ENCODE results near the gene INTS4.
"Not testable (repeated sequence)": the region's sequence is repeated elsewhere in the genome, so short reads cannot be mapped to it uniquely, and the experiment has no call there.

Gene INTS4

GRCh38 chr11:77861444-77861843 lies 133.0 kb downstream of the INTS4 start:
- not testable (repeated sequence) for DNase-seq; H3K27me3 Mint-ChIP-seq; H3K9me3 Mint-ChIP-seq; H3K4me3 Mint-ChIP-seq; H3K4me1 Mint-ChIP-seq; ATAC-seq (replicated peaks); H3K27ac Mint-ChIP-seq
- H3K36me3 Mint-ChIP-seq = peaks cover 9 to 15% of the 10 kb centered on the region in 2 donors

- not testable (repeated sequence) for H3K27ac Mint-ChIP-seq; DNase-seq; ATAC-seq (replicated peaks)
Observed at GRCh38 chr11:77857906-77858457, 136.5 kb downstream of the INTS4 start.

GRCh38 chr11:77854838-77855237 lies 139.6 kb downstream of the INTS4 start:
- no peak for ATAC-seq (replicated peaks)
- Mint-ChIP-seq H3K4me1 (no peaks in the 10 kb centered on the region), H3K9me3 (peaks cover 13 to 15% of the 10 kb centered on the region in 2 donors), H3K27me3 (no peaks in the 10 kb centered on the region), H3K4me3 (no peak overlapping the region), H3K27ac (no peak overlapping the region), H3K36me3 (peaks cover 48 to 54% of the 10 kb centered on the region in 2 donors)
- no peak for DNase-seq

More at GRCh38 chr11:77857906-77858457, 136.5 kb downstream of the INTS4 start:
- H3K4me1 Mint-ChIP-seq, H3K27me3 Mint-ChIP-seq, H3K4me3 Mint-ChIP-seq: not testable (repeated sequence)
- Mint-ChIP-seq H3K36me3 (peaks cover 38 to 42% of the 10 kb centered on the region in 2 donors), H3K9me3 (peaks cover 13 to 15% of the 10 kb centered on the region in 2 donors)

GRCh38 chr11:77851503-77851902 lies 143.0 kb downstream of the INTS4 start:
- Mint-ChIP-seq H3K27me3 (no peaks in the 10 kb centered on the region), H3K9me3 (peaks cover 9 to 13% of the 10 kb centered on the region in 2 donors), H3K36me3 (peaks cover 45 to 56% of the 10 kb centered on the region in 2 donors), H3K4me1 (peaks cover 0 to 6% of the 10 kb centered on the region in 2 donors), H3K4me3 (no peak overlapping the region), H3K27ac (no peak overlapping the region)
- no peak for DNase-seq
- ATAC-seq (replicated peaks) = no peak

GRCh38 chr11:77843700-77844099 lies 150.8 kb downstream of the INTS4 start:
- not testable (repeated sequence) for ATAC-seq (replicated peaks); H3K4me1 Mint-ChIP-seq; DNase-seq; H3K27me3 Mint-ChIP-seq; H3K27ac Mint-ChIP-seq; H3K4me3 Mint-ChIP-seq
- peaks cover 8 to 16% of the 10 kb centered on the region in 2 donors for H3K9me3 Mint-ChIP-seq
- H3K36me3 Mint-ChIP-seq = peaks cover 26 to 51% of the 10 kb centered on the region in 2 donors

GRCh38 chr11:77842441-77843121 lies 151.9 kb downstream of the INTS4 start:
- Mint-ChIP-seq H3K4me3 (no peak overlapping the region), H3K36me3 (peaks cover 23 to 51% of the 10 kb centered on the region in 2 donors), H3K27me3 (no peaks in the 10 kb centered on the region), H3K9me3 (peaks cover 8 to 16% of the 10 kb centered on the region in 2 donors), H3K27ac (peak overlapping the region; percentile 54), H3K4me1 (peaks cover 0 to 6% of the 10 kb centered on the region in 2 donors)
- no peak for DNase-seq
- no peak for ATAC-seq (replicated peaks)

- no peak overlapping the region for H3K27ac Mint-ChIP-seq
- ATAC-seq (replicated peaks) = no peak
- no peaks in the 10 kb centered on the region for H3K27me3 Mint-ChIP-seq
Observed at GRCh38 chr11:77833302-77833701, 161.2 kb downstream of the INTS4 start.

GRCh38 chr11:77828926-77829325 lies 165.5 kb downstream of the INTS4 start:
- H3K4me3 Mint-ChIP-seq = no peak overlapping the region
- no peak for DNase-seq
- H3K9me3 Mint-ChIP-seq = no peaks in the 10 kb centered on the region
- H3K27me3 Mint-ChIP-seq = no peaks in the 10 kb centered on the region
- H3K4me1 Mint-ChIP-seq = no peaks in the 10 kb centered on the region
- no peak overlapping the region for H3K27ac Mint-ChIP-seq
- no peaks in the 10 kb centered on the region for H3K36me3 Mint-ChIP-seq
- ATAC-seq (replicated peaks) = no peak

More at GRCh38 chr11:77833302-77833701, 161.2 kb downstream of the INTS4 start:
- Mint-ChIP-seq H3K4me1 (no peaks in the 10 kb centered on the region), H3K9me3 (no peaks in the 10 kb centered on the region), H3K4me3 (no peak overlapping the region), H3K36me3 (no peaks in the 10 kb centered on the region)
- no peak for DNase-seq

Data from stimulated activated naive B cell treated with anti-CD40 and anti-IgM and Interleukin-4, amounts not matched to agents 10 μg/mL and 1 μg/mL and 100 μg/mL, for 72 hours (primary cell).